DND-41 (cell line): ENCODE results near the gene KRT81.

Source experiments
- CTCF ChIP-seq: IDR thresholded peaks from 2 replicates; pipeline ENCODE4 v1.5.1; 2012; ENCODE audit warnings: borderline replicate concordance, low read length, moderate library complexity, mild to moderate bottlenecking; ENCODE audit not compliant: poor library complexity, severe bottlenecking; ENCODE audit errors: extremely low read depth
- EZH2 ChIP-seq: IDR thresholded peaks from 3 replicates; pipeline ENCODE4 v1.6.1; 2012; ENCODE audit warnings: borderline replicate concordance, low read depth, mild to moderate bottlenecking, moderate library complexity, low read length, inconsistent platforms; ENCODE audit not compliant: severe bottlenecking

- TF ChIP-seq CTCF (no peak), EZH2 (no peak)
Observed at GRCh38 chr12:52323001-52323400, 31.7 kb upstream of the KRT81 start.
